Left hindlimb (tissue), 1 donor: ENCODE results near the gene PCBP3.

Source experiments
- DNase-seq: peaks from one replicate; pipeline ENCODE4 v3.0.0-alpha.2; 2018

PCBP3 gene

DNA sequence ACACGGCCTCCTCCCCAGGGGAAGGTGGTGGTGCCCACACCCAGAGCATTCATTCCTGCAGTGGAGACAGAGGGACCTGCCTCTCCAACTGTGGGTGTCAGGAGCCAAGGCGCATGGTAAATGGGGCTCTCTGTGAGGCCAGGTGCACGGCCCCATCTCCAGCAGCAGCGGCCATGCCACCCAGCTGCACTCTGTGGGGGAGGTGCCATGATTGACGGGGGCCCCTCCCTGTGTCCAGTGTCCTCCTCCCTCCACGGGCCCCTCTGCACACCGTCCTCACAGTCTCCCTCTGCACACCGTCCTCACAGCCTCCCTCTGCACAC, 254.5 kb downstream of the PCBP3 start:
- DNase-seq: no peak

DNA sequence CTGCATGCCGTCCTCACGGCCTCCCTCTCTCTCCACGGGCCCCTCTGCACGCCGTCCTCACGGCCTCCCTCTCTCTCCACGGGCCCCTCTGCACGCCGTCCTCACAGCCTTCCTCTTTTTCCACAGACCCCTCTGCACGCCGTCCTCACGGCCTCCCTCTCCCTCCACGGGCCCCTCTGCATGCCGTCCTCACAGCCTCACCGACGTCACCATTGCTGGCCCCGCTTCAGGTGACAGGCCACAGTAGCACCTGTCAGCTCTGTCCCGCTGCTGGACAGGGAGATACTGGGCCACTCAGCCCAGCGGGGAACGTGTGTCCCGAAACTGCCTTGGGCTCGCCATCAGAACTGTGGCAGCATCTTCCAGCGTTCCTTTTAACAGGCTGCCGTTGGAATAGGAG, 255.3 kb downstream of the PCBP3 start:
- DNase-seq: no peak

DNA sequence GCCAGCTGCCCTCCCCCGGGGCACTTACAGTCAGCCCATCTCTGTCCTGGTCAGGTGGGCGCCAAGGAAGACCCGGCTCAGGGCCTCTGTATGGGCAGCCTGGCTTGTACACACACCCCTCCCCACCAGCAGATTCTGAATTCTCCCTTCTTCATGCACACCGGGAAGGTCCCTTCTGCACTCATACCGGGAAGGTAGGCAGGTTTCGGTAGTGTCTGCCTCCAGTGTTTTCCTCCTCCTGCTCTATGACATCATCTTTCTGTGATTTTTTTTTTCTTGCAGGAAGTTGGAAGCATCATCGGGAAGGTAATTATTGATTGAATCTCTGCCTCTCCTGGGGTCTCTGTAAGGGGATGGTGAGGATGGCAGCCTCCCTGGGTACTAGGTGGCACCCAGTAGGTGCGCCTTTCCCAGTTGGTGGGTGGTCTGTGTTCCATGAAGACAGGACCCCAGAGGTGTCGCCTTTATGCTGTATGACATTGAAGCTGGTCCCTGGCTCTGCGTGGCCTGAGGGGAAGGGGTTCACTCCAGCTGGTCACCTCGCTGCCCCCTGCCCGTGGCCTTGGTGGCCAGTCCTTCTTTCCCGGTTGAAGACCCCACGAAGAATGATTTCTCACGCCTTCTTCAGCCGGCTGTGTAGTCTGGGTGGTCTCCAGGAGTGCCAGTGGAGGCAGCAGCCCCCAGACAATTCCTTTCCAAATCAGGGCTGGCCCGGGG, 255.9 kb downstream of the PCBP3 start:
- no peak for DNase-seq

DNA sequence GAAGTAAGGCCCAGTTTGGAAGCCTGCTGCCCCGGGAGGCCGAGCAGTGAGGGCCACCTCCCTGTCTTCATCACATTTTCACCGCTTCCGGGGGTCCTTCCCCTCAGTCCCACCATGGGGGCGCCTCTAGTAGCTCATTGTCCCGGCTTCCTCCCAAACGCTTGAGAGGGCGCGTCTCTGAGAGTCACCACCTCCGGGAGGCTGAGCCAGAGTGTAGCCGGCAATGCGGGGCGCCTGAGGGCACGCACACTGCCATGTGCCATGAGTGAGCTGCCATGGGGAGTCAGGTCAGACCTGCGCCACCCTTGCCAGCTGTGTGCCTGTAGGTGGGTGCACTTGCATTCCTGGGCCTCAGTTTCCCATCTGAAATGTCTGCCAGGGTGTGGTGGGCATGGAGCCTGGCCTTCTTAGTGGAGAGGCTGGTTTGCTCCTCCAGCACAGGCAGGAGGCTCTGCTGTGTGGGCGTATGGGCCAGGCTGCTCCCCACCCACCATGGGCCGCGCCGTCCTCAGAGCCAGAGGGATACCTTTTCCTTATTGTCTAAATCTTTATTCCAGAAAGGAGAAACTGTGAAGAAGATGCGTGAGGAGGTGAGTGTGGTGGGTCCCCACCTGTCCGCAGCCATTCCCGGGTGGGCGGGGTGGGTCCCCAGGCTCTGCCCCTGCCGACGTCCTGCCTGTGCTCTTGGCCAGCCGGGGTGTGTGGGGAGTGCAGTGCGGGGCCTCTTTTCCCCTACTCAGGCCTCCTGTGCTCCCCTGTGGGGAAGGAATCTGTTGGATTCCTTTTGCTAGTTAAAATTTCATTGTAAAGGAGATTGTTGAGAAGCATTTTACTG, 256.7 kb downstream of the PCBP3 start:
- no peak for DNase-seq

DNA sequence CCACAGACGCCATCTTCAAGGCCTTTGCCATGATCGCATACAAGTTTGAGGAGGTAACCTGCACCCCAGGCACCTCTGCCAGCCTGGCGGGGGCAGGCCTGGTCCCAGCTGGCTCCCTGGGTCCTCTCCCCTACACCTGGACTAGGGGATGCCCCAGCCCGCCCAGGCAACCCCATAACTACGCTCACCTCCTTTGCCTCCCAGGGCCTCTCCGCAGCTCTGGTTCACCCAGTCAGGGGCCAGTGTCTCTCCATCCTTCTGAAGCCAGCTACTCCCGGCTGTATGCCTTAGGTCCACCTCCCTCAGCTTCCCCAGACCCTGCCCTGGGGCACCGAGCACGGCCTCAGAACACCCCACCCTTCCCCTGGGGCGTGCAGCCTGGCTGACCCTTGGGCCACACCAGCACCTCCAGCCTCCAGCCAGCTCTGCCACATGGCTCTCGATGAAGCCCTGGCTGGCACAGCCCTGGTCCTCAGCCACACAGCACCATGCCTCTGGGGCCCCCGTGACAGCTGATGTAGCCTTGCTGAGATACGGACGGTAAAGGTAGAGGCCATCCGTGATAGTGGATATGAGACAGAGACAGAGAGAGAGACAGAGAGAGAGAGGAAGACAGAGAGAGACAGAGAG, 257.7 kb downstream of the PCBP3 start:
- no peak for DNase-seq

DNA sequence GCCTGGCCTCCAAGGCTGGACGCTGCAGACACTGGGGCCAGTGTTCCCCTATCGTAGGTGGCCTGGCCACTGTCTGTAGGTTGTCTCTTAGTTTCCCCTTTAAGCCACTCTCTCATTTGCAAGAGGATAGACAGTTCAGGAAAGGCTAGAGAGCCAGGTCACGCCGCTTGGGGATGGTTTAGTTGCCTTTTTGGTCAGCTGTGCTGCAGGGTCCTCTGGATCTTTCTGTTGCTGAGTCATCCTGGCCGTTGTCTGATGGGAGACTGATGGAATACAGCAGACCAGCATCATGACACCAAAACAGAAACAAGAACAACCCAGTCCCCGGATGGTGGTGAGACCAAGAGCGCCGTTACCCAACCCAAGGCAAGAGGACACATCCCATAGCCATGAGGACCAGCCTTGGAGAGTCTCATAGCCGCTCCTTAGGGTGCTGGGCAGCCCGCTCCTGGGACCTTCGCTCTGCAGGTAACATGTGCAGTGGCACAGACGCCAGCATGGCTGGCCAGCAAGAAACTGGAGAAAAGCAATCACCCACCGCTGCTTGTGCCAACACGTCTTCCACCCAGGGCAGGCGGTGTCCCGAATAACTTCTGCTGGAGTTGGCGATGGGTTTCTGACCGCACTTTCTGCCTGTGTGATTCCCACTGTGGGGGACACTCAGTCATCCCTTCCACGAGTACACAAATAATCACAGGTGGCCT, 258.9 kb downstream of the PCBP3 start:
- no peak for DNase-seq

DNA sequence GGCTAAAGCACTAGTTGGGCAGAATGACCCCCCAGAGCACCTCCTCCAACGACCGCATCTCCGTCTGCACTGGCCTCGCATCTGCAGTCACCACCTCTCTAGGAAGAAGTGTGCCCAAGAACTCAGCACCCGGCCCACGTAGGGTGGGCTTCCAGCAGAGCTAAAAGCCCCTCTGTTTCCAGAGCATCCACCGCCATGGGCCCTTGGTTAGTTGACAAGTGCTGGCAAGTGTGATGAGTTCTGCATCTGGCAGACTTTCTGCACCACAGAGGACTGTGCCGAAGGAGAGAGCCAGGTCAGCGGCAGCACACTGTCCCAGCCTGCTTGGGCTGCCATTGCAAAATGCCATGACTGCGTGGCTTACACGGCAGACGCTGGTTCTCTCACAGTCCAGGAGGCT, 261.7 kb downstream of the PCBP3 start:
- no peak for DNase-seq

DNA sequence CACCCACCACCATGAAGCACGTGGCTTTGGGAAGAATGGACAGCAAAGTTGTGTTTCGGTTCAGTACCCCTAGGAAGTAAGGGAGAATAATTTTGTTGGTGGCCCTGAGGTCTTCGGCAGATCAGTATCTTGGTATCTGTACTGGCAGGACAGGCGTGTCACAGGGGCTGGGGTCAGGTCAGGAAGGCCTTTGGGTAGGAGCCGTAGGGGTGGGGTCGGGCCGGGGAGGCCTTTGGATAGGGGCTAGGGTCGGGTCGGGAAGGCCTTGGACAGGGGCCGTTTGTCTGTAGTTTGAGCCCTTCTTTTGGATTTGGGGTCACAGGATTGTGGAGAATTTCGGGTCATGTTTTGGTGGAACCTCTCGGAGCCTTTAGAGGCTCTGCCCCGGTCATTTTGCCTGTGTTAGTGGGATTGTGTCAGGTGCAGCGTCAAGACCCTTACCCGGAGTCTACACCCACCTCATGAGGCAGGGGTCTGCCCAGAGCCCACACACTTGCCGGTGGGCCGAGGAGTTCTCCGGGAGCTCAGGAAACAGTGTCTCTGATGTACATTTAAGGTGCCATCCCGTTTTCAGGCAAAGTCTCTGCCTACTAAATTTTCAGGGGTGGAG, 262.8 kb downstream of the PCBP3 start:
- DNase-seq: no peak

DNA sequence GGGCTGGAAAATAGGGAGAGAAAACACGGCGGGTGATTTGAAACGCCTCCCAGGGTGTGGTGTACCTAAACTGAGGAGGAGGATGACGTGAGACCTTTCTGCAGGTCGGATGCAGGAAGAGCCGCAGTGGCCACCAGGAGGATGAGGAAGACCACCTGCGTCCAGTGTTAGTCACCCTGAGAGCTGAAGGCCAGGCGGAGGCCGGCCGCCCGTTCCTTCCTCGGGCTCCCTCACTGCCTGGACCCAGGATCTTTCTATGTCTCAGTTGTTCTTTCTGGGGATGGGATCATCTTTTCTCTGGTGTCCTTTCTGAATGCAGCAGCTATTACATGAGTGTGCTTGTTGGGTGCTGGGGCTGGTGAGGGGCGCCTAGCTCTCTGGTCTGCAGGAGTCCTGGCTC, 263.3 kb downstream of the PCBP3 start:
- DNase-seq: no peak

DNA sequence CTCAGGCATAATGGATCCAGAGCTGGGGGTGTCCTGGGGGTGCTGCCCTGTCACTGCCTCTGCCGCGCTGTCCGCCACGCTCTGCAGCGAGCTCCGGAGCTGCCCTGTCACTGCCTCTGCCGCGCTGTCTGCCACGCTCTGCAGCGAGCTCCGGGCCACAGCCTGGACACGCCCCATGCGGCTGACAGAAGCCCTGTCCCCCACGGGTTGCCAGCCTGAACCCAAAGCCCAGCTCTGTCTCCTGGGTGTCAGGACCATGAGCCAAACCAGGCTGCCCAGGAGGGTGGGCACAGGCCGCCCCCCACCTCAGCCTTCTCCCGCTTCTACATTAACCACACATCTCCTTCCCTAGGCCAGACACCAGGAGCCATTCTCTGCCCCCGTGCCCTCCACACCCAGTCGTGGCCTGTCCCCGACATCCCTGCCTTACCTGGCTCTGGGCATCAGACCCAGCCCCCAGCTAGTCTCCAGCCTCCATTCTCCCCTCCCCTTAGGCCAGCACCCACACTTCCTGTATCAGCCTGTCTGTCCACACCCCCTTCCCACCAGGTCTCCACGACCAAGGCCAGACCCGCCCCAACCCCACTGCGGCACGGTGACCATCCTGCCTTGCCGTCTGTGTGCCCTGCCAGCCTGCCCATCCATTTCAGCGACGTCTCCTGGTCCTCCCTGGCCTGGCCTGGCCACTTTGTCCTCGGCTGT, 265.2 kb downstream of the PCBP3 start:
- DNase-seq: no peak

DNA sequence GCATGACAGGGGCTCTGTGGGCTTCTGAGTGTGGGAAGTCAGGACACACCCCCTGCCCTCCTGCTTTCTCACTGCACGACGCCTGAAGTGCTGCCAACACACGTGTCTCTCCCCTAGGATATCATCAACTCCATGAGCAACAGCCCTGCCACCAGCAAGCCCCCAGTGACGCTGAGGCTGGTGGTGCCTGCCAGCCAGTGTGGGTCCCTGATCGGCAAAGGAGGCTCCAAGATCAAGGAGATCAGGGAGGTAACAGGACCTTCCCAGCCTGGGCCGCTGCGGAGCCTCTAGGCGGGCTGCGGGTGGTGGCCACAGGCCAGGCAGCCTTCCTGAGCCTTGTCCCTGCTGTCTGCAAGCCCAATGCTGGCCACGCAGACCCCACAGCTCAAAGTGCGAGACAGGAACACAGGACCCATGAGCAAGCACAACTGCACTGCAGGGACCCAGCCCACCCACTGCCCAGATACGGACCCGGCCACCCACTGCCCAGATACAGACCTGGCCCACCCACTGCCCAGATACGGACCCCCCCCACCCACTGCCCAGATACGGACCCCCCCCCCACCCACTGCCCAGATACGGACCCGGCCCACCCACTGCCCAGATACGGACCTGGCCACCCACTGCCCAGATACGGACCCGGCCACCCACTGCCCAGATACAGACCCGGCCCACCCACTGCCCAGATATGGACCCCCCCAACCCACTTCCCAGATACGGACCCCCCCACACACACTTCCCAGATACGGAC, 265.9 kb downstream of the PCBP3 start:
- DNase-seq: no peak

DNA sequence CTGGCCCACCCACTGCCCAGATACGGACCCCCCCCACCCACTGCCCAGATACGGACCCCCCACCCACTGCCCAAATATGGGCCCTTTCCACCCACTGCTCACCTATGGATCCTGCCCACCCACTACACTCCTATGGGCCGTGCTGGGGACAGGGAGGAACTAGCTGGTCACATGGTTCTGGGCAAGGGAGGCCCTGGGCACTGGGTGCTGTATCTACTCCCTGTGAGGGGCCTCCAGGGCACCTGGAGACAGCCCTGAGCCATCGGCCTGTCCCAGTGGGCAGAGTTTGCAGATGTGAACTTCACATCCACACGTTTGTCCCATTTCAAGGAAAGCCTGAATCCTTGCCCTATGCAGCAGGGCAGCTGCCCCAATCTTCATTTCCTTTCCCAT, 266.6 kb downstream of the PCBP3 start:
- no peak for DNase-seq

DNA sequence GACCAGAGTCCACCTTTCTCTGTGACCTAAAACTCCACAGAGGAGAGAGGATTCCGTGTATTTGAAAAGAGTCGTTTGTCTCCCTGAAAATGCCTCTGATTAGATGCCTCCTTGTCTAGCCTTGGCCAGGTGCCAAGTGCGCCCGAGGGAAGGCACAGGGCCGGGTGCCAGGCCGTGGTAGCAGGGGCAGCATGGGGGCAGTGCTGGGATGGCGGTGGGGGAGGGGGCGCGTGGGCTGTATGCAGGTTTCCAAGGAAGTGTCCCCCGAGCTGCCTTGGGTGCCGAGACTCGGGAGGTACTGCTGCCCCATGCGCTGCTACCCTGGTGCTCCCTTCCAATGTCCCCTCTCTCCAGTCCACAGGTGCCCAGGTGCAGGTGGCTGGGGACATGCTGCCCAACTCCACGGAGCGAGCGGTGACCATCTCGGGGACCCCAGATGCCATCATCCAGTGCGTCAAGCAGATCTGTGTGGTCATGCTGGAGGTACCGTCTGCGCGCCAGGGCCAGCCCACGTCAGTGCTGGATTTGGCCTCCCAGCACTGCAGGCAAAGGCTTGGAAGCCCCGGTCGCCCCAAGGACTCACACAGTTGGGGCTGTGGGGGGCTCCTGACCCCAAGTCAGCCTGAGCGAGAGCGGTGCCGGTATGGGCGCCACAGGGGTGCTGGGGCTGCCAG, 267.2 kb downstream of the PCBP3 start:
- no peak for DNase-seq

DNA sequence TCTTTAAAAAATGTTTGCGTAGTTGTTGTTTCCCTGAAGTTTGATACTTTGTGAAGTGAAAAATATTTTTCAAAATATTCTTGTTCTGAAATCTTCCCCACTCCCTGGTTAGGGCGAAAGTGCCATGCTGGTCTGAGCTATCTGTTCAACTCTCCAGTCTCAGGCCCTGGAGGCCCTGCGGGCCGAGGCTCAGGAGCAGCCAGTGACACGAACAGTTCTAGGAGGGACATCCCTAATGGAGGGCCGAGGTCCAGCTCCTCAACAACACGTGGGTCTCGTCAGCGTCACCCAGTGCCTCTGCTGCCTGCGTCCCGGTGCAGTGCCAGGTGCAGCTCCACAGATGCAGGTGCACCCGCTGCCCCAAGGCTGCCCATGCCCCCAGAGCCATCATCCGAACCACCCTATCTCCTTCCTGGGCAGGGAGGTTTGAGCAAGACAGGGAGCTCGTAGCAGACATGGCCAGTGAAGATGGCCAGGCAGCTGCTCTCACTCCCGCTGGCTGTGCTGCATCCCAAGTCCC, 268.3 kb downstream of the PCBP3 start:
- no peak for DNase-seq

DNA sequence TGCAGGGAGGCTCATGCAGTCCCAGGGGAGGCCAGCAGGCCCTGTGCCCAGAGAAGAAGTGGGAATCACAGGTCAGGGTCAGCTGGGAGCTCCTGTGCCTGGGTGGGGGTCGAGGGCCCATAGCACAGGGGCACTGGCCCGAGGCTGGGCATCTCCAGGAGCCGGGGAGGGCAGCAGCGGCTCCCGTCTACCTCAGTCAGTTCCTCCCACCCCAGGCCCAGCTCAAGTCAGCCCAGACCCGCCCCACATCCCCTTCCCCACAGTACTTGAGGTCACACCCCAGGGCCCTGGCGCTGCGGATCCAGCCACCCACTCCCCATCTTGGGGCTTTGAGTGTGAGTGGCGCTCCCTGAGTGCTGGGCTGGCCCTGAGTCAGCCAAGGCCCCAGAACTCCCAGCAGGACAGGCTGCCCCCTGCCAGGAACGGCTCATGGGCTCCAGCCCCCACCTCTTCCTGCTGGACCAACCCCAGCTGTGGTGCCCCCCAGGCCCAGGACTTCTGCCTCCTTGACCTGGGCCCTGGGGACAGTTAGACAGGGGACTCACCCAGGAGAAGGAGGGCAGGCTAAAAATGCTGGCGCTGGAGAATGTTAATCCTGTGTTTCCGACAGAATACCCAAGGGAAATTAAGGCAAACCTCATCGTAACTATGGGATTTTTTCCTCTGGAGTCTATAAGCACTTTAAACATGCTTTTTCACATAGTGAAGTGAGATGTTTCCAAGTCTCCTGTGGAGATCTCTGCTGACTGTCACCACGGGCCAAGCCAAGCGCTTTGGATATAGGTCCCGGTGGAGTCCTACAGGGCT, 269.3 kb downstream of the PCBP3 start:
- DNase-seq: no peak

DNA sequence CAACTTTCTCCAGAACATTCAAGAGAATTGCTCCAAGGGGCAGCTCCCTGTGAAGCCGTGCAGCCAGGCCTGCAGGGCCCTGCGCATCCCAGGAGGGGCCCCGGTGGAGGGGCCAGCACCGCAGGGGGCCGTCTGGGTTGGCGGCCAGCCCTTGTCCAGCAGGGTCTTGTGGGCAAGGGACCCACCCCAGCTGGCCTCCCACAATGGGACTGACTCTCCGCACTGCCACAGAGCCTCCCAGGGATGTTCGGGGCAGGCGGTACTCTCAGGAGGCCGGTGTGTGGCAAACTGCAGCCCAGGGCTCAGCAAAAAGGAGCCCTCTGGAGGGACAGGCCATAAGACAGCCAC, 269.9 kb downstream of the PCBP3 start:
- no peak for DNase-seq

DNA sequence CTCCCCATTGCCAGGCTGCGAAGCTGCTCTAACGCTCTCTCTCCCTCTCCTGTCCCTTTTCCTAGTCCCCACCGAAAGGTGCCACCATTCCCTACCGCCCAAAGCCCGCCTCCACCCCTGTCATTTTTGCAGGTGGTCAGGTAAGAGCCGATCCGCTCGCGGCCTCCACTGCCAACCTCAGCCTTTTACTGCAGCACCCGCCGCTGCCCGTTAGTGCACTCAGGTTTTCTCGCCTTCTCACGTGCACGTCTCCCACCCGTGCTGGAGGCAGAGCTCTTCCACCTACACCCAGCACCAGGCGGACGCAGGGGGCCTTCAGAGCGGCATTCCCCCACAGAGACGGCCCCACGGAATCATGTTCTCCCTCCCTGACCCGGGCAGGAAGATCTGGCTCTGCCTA, 270.4 kb downstream of the PCBP3 start:
- no peak for DNase-seq

DNA sequence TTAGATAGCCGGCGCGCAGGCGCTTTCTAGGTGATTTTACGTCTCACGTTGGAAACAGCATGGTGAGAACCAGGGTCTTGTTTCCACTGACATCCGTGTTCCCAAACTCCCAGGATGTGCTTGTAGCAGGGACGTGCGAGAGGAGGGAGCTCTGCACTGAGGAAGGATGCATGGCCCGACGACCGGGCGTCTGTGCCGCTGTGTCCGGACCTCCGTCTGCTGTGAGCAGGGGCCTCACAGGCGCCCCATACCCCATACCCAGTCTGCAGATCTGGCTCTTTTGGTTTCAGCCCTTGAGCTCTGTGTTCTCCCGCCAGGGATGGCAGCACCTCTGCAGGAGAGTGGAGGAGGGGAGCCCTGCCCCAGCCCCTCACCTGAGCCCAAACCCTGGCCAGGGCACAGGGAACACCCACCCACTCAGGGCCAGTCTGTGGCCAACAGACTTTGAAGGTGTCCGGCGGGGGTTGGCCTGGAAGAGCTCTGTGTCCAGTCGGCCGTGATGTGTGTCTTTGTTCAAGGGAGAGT, 270.9 kb downstream of the PCBP3 start:
- DNase-seq: no peak

DNA sequence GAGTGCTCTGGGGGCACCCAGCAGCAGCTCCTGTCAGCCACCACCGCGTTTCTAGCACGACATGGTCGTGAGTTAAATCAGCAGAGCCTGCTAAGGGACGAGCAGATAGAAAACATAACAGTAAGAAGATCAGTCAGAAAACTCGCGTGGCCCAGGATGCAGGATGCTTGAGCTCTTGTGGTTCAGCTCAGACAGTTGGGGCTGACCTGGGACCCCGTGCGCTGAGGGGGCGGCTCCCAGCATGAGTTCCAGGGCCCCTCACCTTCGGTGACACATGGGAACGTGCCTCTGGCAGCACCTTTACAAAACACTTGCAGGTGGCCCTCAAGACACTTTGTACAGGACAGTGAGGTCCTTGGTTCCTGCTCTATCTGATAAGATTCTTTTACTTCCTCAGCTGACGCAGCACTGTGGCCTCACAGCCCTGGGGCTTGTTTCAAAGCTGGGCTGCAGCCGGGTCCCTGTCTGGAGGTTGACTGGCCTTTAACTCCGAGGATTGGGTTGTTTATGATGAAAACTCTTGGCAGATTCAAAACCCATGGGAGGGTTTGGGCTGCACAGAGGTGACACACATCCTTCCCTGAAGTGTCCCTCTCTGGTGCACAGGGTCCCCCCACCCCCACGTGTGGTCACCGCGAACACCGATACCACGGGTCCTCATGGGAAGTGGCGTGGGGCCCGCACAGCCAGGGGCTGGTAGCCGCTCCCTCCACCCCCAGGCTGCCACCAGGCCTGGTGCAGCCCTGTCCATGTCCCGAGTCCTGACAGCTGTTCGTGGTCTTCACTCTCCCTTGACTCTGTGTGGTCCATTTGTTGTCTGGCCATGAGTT, 272.7 kb downstream of the PCBP3 start:
- DNase-seq: no peak
